Neuron (in vitro differentiated cells): ENCODE data around the gene SLC44A5.
"Not testable (repeated sequence)": the region's sequence is repeated elsewhere in the genome, so short reads cannot be mapped to it uniquely, and the experiment has no call there.

ENCODE experiments used
- H2AFZ ChIP-seq: one replicate; pipeline ENCODE4 v1.6.1; 2013; ENCODE audit warnings: low read depth, mild to moderate bottlenecking, inconsistent platforms, low read length, moderate library complexity
- H3K27me3 ChIP-seq: one replicate; pipeline ENCODE4 v1.6.1; 2013; ENCODE audit warnings: low read length; ENCODE audit not compliant: insufficient read depth
- H3K36me3 ChIP-seq: one replicate; pipeline ENCODE4 v1.6.1; 2013; ENCODE audit warnings: low read length; ENCODE audit not compliant: insufficient read depth
- H3K4me1 ChIP-seq: one replicate; pipeline ENCODE4 v1.6.1; 2013; ENCODE audit warnings: low read length; ENCODE audit not compliant: insufficient read depth
- H3K4me3 ChIP-seq: 2 replicates; pipeline ENCODE4 v1.5.1; 2013; ENCODE audit warnings: mild to moderate bottlenecking, low read length, moderate library complexity
- H3K9me3 ChIP-seq: one replicate; pipeline ENCODE4 v1.6.1; 2013; ENCODE audit warnings: low read length

The SLC44A5 gene

DNA sequence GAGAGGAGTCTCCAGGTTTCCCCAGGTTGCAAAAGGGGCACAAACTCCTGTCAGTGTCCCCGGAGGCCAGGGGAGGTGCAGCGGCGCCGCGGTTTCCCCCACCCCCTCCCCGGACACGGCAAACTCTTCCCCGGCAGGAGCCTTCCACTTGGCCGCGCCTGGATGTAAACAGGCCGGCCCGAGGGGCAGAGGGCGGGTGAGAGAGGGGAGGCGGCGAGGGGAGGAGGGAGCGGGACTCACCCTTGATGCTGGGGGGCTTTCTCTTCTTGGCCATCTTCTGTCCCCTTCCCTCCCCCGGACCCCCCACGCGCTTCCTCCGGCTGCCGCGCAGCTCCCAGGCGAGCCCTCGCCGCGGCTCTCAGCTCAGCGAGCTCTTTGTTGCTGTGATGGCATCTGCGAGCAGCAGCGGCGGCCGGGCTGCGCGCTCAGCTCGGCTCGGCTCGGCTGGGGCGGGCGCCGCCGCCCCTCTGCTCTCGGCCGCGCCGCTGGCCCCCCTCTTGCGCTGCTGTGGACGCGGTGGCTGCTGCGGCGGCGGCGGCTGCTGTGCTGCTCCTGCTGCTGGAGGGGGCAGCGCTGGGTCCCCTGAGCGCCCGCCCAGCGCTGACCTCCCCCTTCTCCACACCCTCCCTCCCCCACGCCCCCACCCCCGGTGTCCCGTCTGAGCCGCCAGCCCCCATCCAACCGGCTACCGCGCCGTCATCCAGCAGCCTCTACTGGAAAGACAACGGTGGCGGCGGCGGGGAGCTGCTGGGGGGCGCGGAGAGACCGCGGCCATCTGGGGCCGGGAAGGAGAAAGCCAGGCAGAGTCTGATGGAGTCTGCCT lies 4.9 kb upstream of the SLC44A5 start:
- H3K9me3 ChIP-seq, result no peaks in the 10 kb centered on the region
- peak overlapping the region; percentile 94 for H3K4me3 ChIP-seq
- H3K36me3 ChIP-seq, result no peaks in the 10 kb centered on the region
- H2AFZ ChIP-seq, result peak overlapping the region; percentile 94
- peaks cover 23% of the 10 kb centered on the region for H3K4me1 ChIP-seq
- no peaks in the 10 kb centered on the region for H3K27me3 ChIP-seq

DNA sequence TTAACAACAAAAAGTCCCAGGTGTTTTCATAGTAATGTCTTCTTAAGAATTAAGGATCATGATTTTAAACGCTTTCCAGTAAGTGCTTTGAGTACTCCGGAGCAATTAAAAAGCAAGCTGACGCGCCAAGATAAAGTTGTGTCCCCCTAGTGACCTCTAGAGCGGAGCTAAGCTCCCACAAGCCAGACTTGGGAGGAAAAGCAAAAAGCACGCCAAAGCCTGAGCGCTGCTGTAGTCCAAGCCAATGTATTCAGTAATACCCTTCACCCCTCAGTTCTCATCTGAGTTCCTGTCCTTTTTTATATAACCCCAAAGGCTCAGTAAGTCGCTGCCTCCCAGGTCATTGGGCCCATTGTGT lies 3.5 kb upstream of the SLC44A5 start:
- H3K36me3 ChIP-seq, result no peaks in the 10 kb centered on the region
- peak overlapping the region; percentile 86 for H2AFZ ChIP-seq
- no peaks in the 10 kb centered on the region for H3K9me3 ChIP-seq
- peak overlapping the region; percentile 94 for H3K4me3 ChIP-seq
- peaks cover 23% of the 10 kb centered on the region for H3K4me1 ChIP-seq
- H3K27me3 ChIP-seq, result no peaks in the 10 kb centered on the region

GRCh38 chr1:75613916-75614315 lies 3.0 kb upstream of the SLC44A5 start:
- peak overlapping the region; percentile 86 for H2AFZ ChIP-seq
- no peaks in the 10 kb centered on the region for H3K36me3 ChIP-seq
- H3K27me3 ChIP-seq, result no peaks in the 10 kb centered on the region
- peak overlapping the region; percentile 94 for H3K4me3 ChIP-seq
- no peaks in the 10 kb centered on the region for H3K9me3 ChIP-seq
- H3K4me1 ChIP-seq, result peaks cover 23% of the 10 kb centered on the region

- no peaks in the 10 kb centered on the region for H3K36me3 ChIP-seq
- no peaks in the 10 kb centered on the region for H3K27me3 ChIP-seq
- peak overlapping the region; percentile 94 for H3K4me3 ChIP-seq
- H3K4me1 ChIP-seq, result peaks cover 23% of the 10 kb centered on the region
- H2AFZ ChIP-seq, result no peak overlapping the region
- no peaks in the 10 kb centered on the region for H3K9me3 ChIP-seq
Measured at GRCh38 chr1:75612976-75613375, 2.1 kb upstream of the SLC44A5 start.

- H3K27me3 ChIP-seq, result no peaks in the 10 kb centered on the region
- H3K9me3 ChIP-seq, result peaks cover 2% of the 10 kb centered on the region
- no peak overlapping the region for H3K4me3 ChIP-seq
- H3K36me3 ChIP-seq, result no peaks in the 10 kb centered on the region
- H3K4me1 ChIP-seq, result no peaks in the 10 kb centered on the region
- no peak overlapping the region for H2AFZ ChIP-seq
Measured at GRCh38 chr1:75602486-75602885, 8.4 kb downstream of the SLC44A5 start.

DNA sequence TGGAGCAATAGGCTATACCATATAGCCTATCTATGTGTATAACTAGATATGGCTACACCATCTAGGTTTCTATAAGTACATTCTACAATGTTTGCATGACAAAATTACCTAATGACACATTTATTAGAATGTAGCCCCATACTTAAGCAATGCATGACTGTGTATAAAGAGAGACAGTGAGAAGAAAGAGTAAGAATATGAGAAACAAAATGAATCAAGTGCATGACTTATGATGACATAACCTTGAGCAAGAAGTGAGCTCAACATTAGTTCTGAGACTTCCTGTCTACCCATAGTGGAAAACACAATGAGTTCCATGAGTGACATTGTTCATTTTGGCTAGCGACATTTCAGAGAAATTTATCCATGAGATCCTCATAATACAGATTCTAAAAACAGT lies 10.1 kb downstream of the SLC44A5 start:
- Histone ChIP-seq H3K27me3 (no peaks in the 10 kb centered on the region), H3K4me1 (no peaks in the 10 kb centered on the region)

DNA sequence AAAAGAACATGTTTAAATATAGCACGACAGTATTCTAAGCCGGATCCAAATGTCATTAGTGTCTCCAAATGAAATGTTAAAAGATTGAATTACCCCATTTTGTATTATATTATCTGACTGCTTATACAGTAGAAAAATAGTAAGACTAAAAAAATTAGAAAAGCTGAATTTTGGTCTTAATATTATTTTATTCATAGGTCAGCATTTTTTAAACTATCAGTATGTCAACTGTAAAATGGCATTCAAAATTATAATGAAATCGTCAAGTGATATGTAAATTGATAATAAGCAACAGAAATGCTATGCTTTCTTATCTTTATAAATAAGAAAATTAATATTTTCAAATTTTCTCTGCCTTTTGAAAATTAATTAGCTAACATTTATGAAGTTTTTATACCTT lies 16.6 kb downstream of the SLC44A5 start:
- Histone ChIP-seq H2AFZ (no peak overlapping the region), H3K9me3 (no peaks in the 10 kb centered on the region), H3K4me1 (peaks cover 5% of the 10 kb centered on the region), H3K27me3 (no peaks in the 10 kb centered on the region), H3K4me3 (no peak overlapping the region), H3K36me3 (no peaks in the 10 kb centered on the region)

More for the DNA sequence above, 10.1 kb downstream of the SLC44A5 start:
- Histone ChIP-seq H2AFZ (no peak overlapping the region), H3K36me3 (no peaks in the 10 kb centered on the region), H3K9me3 (peaks cover 2% of the 10 kb centered on the region), H3K4me3 (no peak overlapping the region)

DNA sequence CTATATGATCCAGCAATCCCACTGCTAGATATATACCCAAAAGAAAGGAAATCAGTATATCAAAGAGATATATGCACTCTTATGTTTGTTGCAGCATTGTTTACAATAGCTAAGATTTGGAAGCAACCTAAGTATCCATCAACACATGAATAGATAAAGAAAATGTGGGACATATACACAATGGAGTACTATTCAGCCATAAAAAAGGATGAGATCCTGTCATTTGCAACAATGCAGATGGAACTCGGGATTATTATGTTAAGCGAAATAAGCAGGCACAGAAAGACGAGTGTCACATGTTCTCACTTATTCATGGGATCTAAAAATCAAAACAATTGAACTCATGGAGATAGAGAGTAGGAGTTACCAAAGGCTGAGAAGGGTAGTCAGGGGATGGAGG lies 17.5 kb downstream of the SLC44A5 start:
- not testable (repeated sequence) for H3K36me3 ChIP-seq, H3K4me3 ChIP-seq

GRCh38 chr1:75589637-75590036 lies 21.3 kb downstream of the SLC44A5 start:
- H3K4me3 ChIP-seq, result no peak overlapping the region
- H3K4me1 ChIP-seq, result peaks cover 12% of the 10 kb centered on the region
- H2AFZ ChIP-seq, result no peak overlapping the region
- H3K36me3 ChIP-seq, result no peaks in the 10 kb centered on the region
- H3K9me3 ChIP-seq, result no peaks in the 10 kb centered on the region
- H3K27me3 ChIP-seq, result no peaks in the 10 kb centered on the region

More for the DNA sequence above, 17.5 kb downstream of the SLC44A5 start:
- not testable (repeated sequence) for H3K27me3 ChIP-seq, H3K9me3 ChIP-seq, H2AFZ ChIP-seq
- H3K4me1 ChIP-seq, result peaks cover 12% of the 10 kb centered on the region

DNA sequence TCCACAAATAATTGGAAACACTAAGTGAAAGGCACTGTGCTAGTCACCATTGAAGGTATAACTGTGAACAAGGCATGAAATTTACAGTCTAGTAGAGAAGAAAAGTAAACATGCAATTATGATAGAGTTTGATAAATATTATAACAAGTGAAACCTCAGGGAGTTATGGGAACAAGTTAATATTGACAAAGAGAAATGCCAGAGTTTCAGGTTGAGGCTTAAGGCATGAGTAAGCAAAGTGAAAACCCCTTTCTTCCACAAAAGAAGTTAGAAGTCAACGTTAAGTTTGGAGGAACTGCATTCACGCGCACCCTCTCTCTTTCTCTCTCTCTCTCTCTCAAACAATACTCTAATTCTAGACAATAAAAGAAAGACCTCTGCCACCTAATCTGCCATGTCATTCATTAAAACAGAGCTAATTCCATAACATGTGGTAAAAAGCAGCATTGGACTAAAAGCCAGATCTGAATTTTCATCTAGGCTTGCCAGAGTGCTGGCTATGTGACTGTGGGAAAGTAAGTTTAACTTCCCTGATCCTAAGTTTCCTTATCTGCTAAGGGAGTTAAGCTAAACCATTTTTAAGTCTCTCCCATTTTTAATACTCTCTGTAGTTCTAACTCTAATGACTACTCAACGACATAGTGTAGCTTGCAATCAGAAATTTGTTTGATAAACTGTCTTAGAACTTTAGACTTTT lies 22.0 kb downstream of the SLC44A5 start:
- no peak overlapping the region for H3K4me3 ChIP-seq
- no peaks in the 10 kb centered on the region for H3K9me3 ChIP-seq
- no peaks in the 10 kb centered on the region for H3K36me3 ChIP-seq
- H3K27me3 ChIP-seq, result no peaks in the 10 kb centered on the region
- H2AFZ ChIP-seq, result no peak overlapping the region
- H3K4me1 ChIP-seq, result peaks cover 12% of the 10 kb centered on the region

DNA sequence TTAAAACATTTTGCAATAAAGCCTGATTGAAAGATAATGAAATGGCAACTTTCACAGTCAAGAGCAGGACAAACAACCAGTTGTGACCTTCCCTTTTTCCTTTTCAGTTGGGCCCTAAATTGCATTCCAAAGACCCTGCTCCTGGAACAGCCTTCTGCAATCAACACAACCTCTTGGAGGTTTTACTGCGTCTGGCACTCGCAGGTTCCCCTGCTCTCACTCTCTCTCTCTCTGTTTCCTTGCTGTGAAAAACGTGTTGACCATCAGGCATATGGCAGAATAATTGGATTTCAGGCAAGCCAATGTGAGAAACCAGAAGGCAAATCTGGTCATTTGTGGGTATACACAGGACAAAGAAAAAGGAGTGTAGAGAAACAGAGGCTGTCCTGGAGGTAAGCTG lies 23.2 kb downstream of the SLC44A5 start:
- no peak overlapping the region for H2AFZ ChIP-seq
- H3K4me1 ChIP-seq, result peaks cover 18% of the 10 kb centered on the region
- H3K9me3 ChIP-seq, result no peaks in the 10 kb centered on the region
- H3K36me3 ChIP-seq, result no peaks in the 10 kb centered on the region
- no peak overlapping the region for H3K4me3 ChIP-seq
- no peaks in the 10 kb centered on the region for H3K27me3 ChIP-seq

DNA sequence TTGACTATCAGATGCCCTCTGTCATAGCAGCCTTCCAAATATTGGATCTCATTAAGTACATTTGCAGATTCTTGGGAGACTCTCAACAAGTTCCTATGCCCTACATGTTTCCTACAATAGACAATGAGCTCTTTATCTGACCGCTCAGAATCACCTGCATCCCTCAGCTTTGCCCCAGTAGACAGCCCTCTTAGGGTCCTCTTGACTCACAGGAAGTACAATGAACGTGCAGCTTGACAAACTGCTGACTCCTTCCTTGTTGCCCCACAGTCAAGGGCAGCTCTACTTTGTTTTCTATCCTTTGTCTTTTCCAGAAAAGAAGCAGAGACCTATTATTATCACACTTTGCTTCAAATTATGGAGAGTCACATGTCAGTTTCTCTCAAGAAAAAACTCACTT lies 27.6 kb downstream of the SLC44A5 start:
- Histone ChIP-seq H2AFZ (no peak overlapping the region), H3K36me3 (no peaks in the 10 kb centered on the region)

DNA sequence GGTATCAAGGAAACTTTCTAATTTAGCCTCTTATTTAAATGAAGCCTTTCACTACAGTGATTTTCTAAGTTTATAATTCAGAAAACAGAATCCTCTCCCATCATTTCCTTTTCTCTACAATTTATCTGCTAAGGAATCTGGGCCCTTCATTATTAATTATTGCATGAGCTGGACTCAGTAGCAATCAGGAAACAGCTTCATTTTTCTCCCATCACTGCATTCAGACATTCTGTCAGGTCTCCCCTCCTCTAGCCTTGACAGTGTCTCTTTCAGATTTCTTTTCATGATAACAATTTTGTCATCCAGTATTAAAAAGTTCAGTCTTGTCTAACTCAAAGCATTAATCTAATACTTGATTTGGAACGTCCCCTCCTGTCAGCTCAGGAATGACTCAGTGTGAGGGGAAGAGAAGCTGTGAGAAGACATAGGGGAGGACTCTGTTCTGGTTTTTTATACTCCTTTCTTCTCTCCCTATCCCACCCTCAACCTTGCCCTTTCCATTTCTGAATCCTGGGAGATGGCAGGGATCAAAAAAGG lies 28.1 kb downstream of the SLC44A5 start:
- Histone ChIP-seq H3K9me3 (no peaks in the 10 kb centered on the region), H3K36me3 (no peaks in the 10 kb centered on the region), H3K27me3 (no peaks in the 10 kb centered on the region), H3K4me1 (peaks cover 5% of the 10 kb centered on the region), H3K4me3 (no peak overlapping the region), H2AFZ (no peak overlapping the region)

More for the DNA sequence above, 27.6 kb downstream of the SLC44A5 start:
- Histone ChIP-seq H3K27me3 (no peaks in the 10 kb centered on the region), H3K4me3 (no peak overlapping the region), H3K9me3 (no peaks in the 10 kb centered on the region), H3K4me1 (peaks cover 5% of the 10 kb centered on the region)
